DND-41 (cell line): ENCODE results near the gene LRRC46.

Experiments
- ATAC-seq: fragments of 200-7000 bp; cut with Tn5 transposase; 3 replicates; pipeline ENCODE4 v1.9.1; 2021; ENCODE audit warnings: low read depth; ENCODE audit not compliant: insufficient read depth
- DNase-seq: peaks from one replicate; pipeline ENCODE4 v3.0.0-alpha.2; 2020
- H2AFZ ChIP-seq: 2 replicates; pipeline ENCODE4 v1.6.0; 2012; ENCODE audit warnings: low read depth, low read length
- H3K27ac ChIP-seq: 2 replicates; pipeline ENCODE4 v1.5.1; 2012; ENCODE audit warnings: low read length, inconsistent platforms
- H3K27me3 ChIP-seq: fragments of 200-600 bp; sonication (generic); 2 replicates; pipeline ENCODE4 v1.6.0; 2012; ENCODE audit warnings: low read length, mild to moderate bottlenecking, inconsistent platforms; ENCODE audit not compliant: insufficient read depth, poor library complexity
- H3K36me3 ChIP-seq: 2 replicates; pipeline ENCODE4 v1.5.1; 2012; ENCODE audit warnings: low read length, inconsistent platforms; ENCODE audit not compliant: insufficient read depth
- H3K4me1 ChIP-seq: 2 replicates; pipeline ENCODE4 v1.5.1; 2012; ENCODE audit warnings: mild to moderate bottlenecking, low read length; ENCODE audit not compliant: insufficient read depth
- H3K4me2 ChIP-seq: 2 replicates; pipeline ENCODE4 v1.6.0; 2012; ENCODE audit warnings: mild to moderate bottlenecking, moderate library complexity, low read length, inconsistent platforms; ENCODE audit not compliant: insufficient read depth
- H3K4me3 ChIP-seq, 2 experiments: fragments of 200-600 bp in 1 of 2; shearing (Covaris generic) in 1 of 2; 2 replicates each; pipeline ENCODE4 v1.5.1; 2012 to 2016; ENCODE audit warnings: inconsistent platforms in 2 of 2, low read length in 2 of 2, mild to moderate bottlenecking in 2 of 2, low read depth in 1 of 2, moderate library complexity in 1 of 2
- H3K79me2 ChIP-seq: 2 replicates; pipeline ENCODE4 v1.6.0; 2012; ENCODE audit warnings: low read length, inconsistent platforms; ENCODE audit not compliant: insufficient read depth
- H3K9ac ChIP-seq: 2 replicates; pipeline ENCODE4 v1.6.0; 2012; ENCODE audit warnings: low read depth, mild to moderate bottlenecking, inconsistent platforms, low read length, moderate library complexity
- H3K9me3 ChIP-seq: 2 replicates; pipeline ENCODE4 v1.5.1; 2012; ENCODE audit warnings: low read length, moderate library complexity, mild to moderate bottlenecking, inconsistent platforms; ENCODE audit not compliant: insufficient read depth, severe bottlenecking
- H4K20me1 ChIP-seq: 2 replicates; pipeline ENCODE4 v1.6.0; 2012; ENCODE audit warnings: low read length; ENCODE audit not compliant: insufficient read depth
- EZH2 ChIP-seq: IDR thresholded peaks from 3 replicates; pipeline ENCODE4 v1.6.1; 2012; ENCODE audit warnings: borderline replicate concordance, low read depth, mild to moderate bottlenecking, moderate library complexity, low read length, inconsistent platforms; ENCODE audit not compliant: severe bottlenecking
- TF ChIP-seq, protein P1 (sequence below): IDR thresholded peaks from 2 replicates; pipeline ENCODE4 v1.5.1; 2012; ENCODE audit warnings: borderline replicate concordance, low read length, moderate library complexity, mild to moderate bottlenecking; ENCODE audit not compliant: poor library complexity, severe bottlenecking; ENCODE audit errors: extremely low read depth

The LRRC46 gene

GRCh38 chr17:47807421-47807820, 24.0 kb upstream of the LRRC46 start:
- Histone ChIP-seq H3K79me2 (no peaks in the 10 kb centered on the region), H3K27ac (no peak overlapping the region), H3K4me1 (no peaks in the 10 kb centered on the region), H4K20me1 (no peaks in the 10 kb centered on the region), H3K9ac (no peak overlapping the region), H2AFZ (no peak overlapping the region), H3K4me2 (no peak overlapping the region), H3K4me3 (no peak overlapping the region), H3K27me3 (no peaks in the 10 kb centered on the region), H3K36me3 (peaks cover 37% of the 10 kb centered on the region), H3K9me3 (no peaks in the 10 kb centered on the region)
- no peak for TF ChIP-seq EZH2
- TF ChIP-seq, protein P1, sequence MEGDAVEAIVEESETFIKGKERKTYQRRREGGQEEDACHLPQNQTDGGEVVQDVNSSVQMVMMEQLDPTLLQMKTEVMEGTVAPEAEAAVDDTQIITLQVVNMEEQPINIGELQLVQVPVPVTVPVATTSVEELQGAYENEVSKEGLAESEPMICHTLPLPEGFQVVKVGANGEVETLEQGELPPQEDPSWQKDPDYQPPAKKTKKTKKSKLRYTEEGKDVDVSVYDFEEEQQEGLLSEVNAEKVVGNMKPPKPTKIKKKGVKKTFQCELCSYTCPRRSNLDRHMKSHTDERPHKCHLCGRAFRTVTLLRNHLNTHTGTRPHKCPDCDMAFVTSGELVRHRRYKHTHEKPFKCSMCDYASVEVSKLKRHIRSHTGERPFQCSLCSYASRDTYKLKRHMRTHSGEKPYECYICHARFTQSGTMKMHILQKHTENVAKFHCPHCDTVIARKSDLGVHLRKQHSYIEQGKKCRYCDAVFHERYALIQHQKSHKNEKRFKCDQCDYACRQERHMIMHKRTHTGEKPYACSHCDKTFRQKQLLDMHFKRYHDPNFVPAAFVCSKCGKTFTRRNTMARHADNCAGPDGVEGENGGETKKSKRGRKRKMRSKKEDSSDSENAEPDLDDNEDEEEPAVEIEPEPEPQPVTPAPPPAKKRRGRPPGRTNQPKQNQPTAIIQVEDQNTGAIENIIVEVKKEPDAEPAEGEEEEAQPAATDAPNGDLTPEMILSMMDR, result no peak
- DNase-seq, result no peak
- ATAC-seq, result no peak

DNA sequence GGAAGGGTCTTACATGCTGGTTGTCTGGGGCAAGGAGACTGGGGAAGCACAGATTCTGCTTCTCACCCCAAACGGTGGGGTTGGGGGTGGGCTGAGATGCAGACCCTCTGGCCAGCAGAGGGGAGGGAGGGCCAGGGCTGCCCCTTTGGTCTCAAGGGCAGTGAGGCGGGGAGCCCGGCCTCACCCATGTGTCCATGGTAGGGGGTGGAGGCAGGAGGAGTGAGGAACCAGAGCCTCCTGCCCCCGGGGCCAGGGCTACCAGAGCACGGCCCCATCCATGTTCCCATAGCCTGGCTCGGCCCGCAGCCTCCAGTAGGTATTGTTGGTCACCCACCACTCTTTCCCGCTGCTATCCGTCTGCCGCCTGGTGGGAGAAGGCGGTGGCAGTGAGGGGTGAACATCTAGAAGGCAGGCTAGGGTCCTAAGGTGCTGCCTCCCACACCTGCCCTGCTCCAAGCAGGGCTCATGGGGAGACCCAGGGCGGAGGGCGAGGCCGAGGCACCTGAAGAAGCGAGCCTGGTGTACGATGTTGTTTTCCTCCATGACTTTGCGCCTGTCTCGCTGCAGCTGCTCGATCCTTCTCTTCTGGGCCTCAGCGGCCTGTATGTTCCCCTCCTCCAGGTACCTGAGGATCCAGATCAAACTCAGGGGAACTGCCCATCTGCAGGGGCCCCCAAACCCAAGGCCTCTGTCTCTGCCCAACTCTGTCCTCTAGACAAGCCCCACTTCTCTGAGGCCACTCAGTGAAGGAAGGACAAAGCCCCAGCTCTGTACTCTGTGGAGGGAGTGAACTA, 23.2 kb upstream of the LRRC46 start:
- H3K4me2 ChIP-seq, result no peak overlapping the region
- no peaks in the 10 kb centered on the region for H4K20me1 ChIP-seq
- no peak for TF ChIP-seq EZH2
- TF ChIP-seq, protein P1, result no peak
- no peaks in the 10 kb centered on the region for H3K79me2 ChIP-seq
- no peaks in the 10 kb centered on the region for H3K27me3 ChIP-seq
- ATAC-seq (no peak), DNase-seq (no peak)
- no peak overlapping the region for H2AFZ ChIP-seq
- H3K27ac ChIP-seq, result no peak overlapping the region
- no peak overlapping the region for H3K9ac ChIP-seq
- no peak overlapping the region for H3K4me3 ChIP-seq
- H3K4me1 ChIP-seq, result no peaks in the 10 kb centered on the region
- peaks cover 43% of the 10 kb centered on the region for H3K36me3 ChIP-seq
- no peaks in the 10 kb centered on the region for H3K9me3 ChIP-seq

GRCh38 chr17:47808830-47809480, 22.5 kb upstream of the LRRC46 start:
- H3K36me3 ChIP-seq, result peaks cover 50% of the 10 kb centered on the region
- no peaks in the 10 kb centered on the region for H3K4me1 ChIP-seq
- no peak overlapping the region for H3K4me2 ChIP-seq
- H3K27ac ChIP-seq, result no peak overlapping the region
- H3K9me3 ChIP-seq, result no peaks in the 10 kb centered on the region
- H4K20me1 ChIP-seq, result no peaks in the 10 kb centered on the region
- ATAC-seq (no peak), DNase-seq (no peak)
- H3K9ac ChIP-seq, result no peak overlapping the region
- H3K4me3 ChIP-seq, result no peak overlapping the region
- no peak for TF ChIP-seq EZH2
- TF ChIP-seq, protein P1, result no peak
- no peak overlapping the region for H2AFZ ChIP-seq
- no peaks in the 10 kb centered on the region for H3K27me3 ChIP-seq
- H3K79me2 ChIP-seq, result no peaks in the 10 kb centered on the region
